Upper lobe of left lung (tissue), 6 donors: ENCODE measurements around the gene C2CD2L. TPM values are rescaled to one million over a fixed set of nuclear protein-coding genes. Genes with fewer than 3 reads are reported as not detected.

Experiments used
- ATAC-seq, 2 donors: fragments of 200-7000 bp; cut with Tn5 transposase; one replicate each; pipeline ENCODE4 v1.9.1; 2022; ENCODE audit warnings: mild to moderate bottlenecking in 2 of 2, moderate library complexity in 2 of 2; ENCODE audit not compliant: low FRiP score in 2 of 2
- DNase-seq, 2 donors: peaks; one replicate each; pipeline ENCODE4 v3.0.0-alpha.2; 2019 to 2020
- H3K27ac ChIP-seq, 4 donors: fragments of 200-600 bp; sonication (generic); one replicate each; pipeline ENCODE4 v1.5.1; 2016 to 2019
- H3K27me3 ChIP-seq, 4 donors: fragments of 200-600 bp; sonication (generic); one replicate each; pipeline ENCODE4 v1.5.1; 2017 to 2019
- H3K36me3 ChIP-seq, 4 donors: fragments of 200-600 bp; sonication (generic); one replicate each; pipeline ENCODE4 v1.5.1; 2016 to 2019
- H3K4me1 ChIP-seq, 4 donors: fragments of 200-600 bp; sonication (generic); one replicate each; pipeline ENCODE4 v1.5.1; 2018 to 2019
- H3K4me3 ChIP-seq, 4 donors: fragments of 200-600 bp; sonication (generic); one replicate each; pipeline ENCODE4 v1.5.1; 2017 to 2019; ENCODE audit warnings: mild to moderate bottlenecking in 2 of 4, moderate library complexity in 1 of 4
- H3K9me3 ChIP-seq, 4 donors: fragments of 200-600 bp; sonication (generic); one replicate each; pipeline ENCODE4 v1.5.1; 2018 to 2019
- CTCF ChIP-seq, 6 experiments: fragments of 450-650 bp in 4 of 6; fragments of 200-600 bp in 2 of 6; sonication (generic) in 2 of 6; IDR thresholded peaks; one replicate each; pipeline ENCODE4 v1.5.1; 2016 to 2019; ENCODE audit warnings: antibody characterized with exemption in 6 of 6
- EP300 ChIP-seq, 4 donors: sonication (generic); formaldehyde crosslinking; IDR thresholded peaks; one replicate each; pipeline ENCODE4 v1.5.1; 2017; ENCODE audit warnings: antibody characterized with exemption in 4 of 4, control low read depth in 2 of 4
- POLR2A ChIP-seq, 4 donors: fragments of 450-650 bp; IDR thresholded peaks; one replicate each; pipeline ENCODE4 v1.5.1; 2016 to 2017; ENCODE audit warnings: antibody characterized with exemption in 4 of 4, mild to moderate bottlenecking in 2 of 4
- POLR2AphosphoS5 ChIP-seq, 2 donors: sonication (generic); formaldehyde crosslinking; IDR thresholded peaks; one replicate each; pipeline ENCODE4 v1.5.1; 2017; ENCODE audit warnings: antibody characterized with exemption in 2 of 2
- WGBS, 2 donors: methylation state at CpG; one replicate each; pipeline ENCODE4 v1.1.5; 2017 to 2018; 5-methylcytosine and 5-hydroxymethylcytosine counted together
- total RNA-seq, 6 donors: library from RNA; depleted of rRNA in 4 of 6; stranded (reverse); fragments of >200 nt in 4 of 6; gene quantifications; one replicate each; pipeline versions ENCODE4 v1.1.0 to v1.2.1, GENCODE V29; 2016 to 2021
- donor health status: DM: no; HTN: no; CAD: no; lungs with moderate emphysema.
- donor health status: DM: no; HTN: yes; CAD: no; lungs with severe emphysema.

C2CD2L gene
- total RNA-seq, 6 donors from 2014 or later, result 13.0 to 26.2 (median 19.8) TPM

- Histone ChIP-seq H3K4me1 (peaks cover 28 to 46% (median 34%) of the 10 kb centered on the region in 4 donors), H3K27ac (no peak overlapping the region), H3K27me3 (no peaks in the 10 kb centered on the region), H3K36me3 (peaks cover 0 to 14% (median 0%) of the 10 kb centered on the region in 4 donors), H3K9me3 (no peaks in the 10 kb centered on the region), H3K4me3 (no peak overlapping the region)
- ATAC-seq (no peak), DNase-seq (no peak)
- TF ChIP-seq POLR2A (IDR thresholded peaks at IDR 0.05) (no peak), EP300 (IDR thresholded peaks at IDR 0.05) (no peak)
- 92 to 94% methylated on average over 9 of the region's 9 CpGs for WGBS, 2 donors
These were observed 18.7 kb upstream of the C2CD2L start for GRCh38 chr11:119088406-119088805.

DNA sequence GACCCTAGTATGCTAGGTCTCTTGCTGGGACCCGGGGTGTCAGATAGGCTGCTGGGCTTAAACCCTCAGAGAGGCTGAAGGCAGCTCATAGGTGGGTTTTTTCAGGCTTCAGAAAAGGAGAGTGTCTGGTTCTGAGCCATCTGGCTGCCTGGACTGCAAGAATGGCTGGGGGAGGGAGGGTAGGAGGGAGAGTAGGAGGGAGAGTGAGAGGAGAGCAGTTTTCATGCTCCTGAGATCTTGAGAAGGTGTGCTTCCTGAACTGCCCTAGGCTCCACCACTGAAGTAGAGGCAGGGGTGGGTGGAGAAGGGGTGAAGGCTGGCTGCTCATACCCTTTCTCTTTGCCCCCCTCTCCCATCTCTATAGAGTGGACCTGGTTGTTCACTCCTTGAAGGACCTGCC, 17.8 kb upstream of the C2CD2L start:
- WGBS, 2 donors, result 88 to 100% methylated on average over 1 of the region's 1 CpG
- no peak for ATAC-seq
- no peaks in the 10 kb centered on the region for H3K27me3 ChIP-seq
- no peak for DNase-seq
- H3K4me3 ChIP-seq, result no peak overlapping the region
- TF ChIP-seq EP300 (IDR thresholded peaks at IDR 0.05) (no peak), POLR2AphosphoS5 (IDR thresholded peaks at IDR 0.05) (no peak), POLR2A (IDR thresholded peaks at IDR 0.05) (no peak), CTCF (IDR thresholded peaks at IDR 0.05) (no peak)
- no peak overlapping the region for H3K27ac ChIP-seq
- H3K9me3 ChIP-seq, result no peaks in the 10 kb centered on the region
- H3K36me3 ChIP-seq, result peaks cover 0 to 14% (median 0%) of the 10 kb centered on the region in 4 donors
- H3K4me1 ChIP-seq, result peaks cover 33 to 52% (median 40%) of the 10 kb centered on the region in 4 donors

- peaks cover 29 to 40% (median 31%) of the 10 kb centered on the region in 4 donors for H3K4me1 ChIP-seq
- no peaks in the 10 kb centered on the region for H3K27me3 ChIP-seq
- H3K36me3 ChIP-seq, result peaks cover 0 to 14% (median 0%) of the 10 kb centered on the region in 4 donors
- H3K9me3 ChIP-seq, result no peaks in the 10 kb centered on the region
- no peak for TF ChIP-seq POLR2A (IDR thresholded peaks at IDR 0.05)
- no peak for DNase-seq
- H3K4me3 ChIP-seq, result no peak overlapping the region
- 78 to 86% methylated on average over 9 of the region's 9 CpGs for WGBS, 2 donors
- H3K27ac ChIP-seq, result no peak overlapping the region
- no peak for ATAC-seq
These were observed 16.0 kb upstream of the C2CD2L start for GRCh38 chr11:119091178-119091577.

GRCh38 chr11:119091966-119092879, 14.9 kb upstream of the C2CD2L start:
- no peaks in the 10 kb centered on the region for H3K27me3 ChIP-seq
- H3K36me3 ChIP-seq, result peaks cover 0 to 23% (median 1%) of the 10 kb centered on the region in 4 donors
- no peak for TF ChIP-seq POLR2AphosphoS5 (IDR thresholded peaks at IDR 0.05)
- TF ChIP-seq EP300 (IDR thresholded peaks at IDR 0.05), result no peak
- TF ChIP-seq CTCF (IDR thresholded peaks at IDR 0.05), result no peak
- TF ChIP-seq POLR2A (IDR thresholded peaks at IDR 0.05), result no peak
- H3K9me3 ChIP-seq, result no peaks in the 10 kb centered on the region
- 78 to 87% methylated on average over 9 to 13 of the region's 13 CpGs for WGBS, 2 donors
- DNase-seq, result peak in 1 of 2 donors; percentile 62
- ATAC-seq, result no peak
- no peak overlapping the region for H3K27ac ChIP-seq
- peak overlapping the region in 1 of 4 donors; percentile 98 for H3K4me3 ChIP-seq
- peaks cover 29 to 33% (median 31%) of the 10 kb centered on the region in 4 donors for H3K4me1 ChIP-seq

- H3K27me3 ChIP-seq, result no peaks in the 10 kb centered on the region
- no peak for ATAC-seq
- H3K4me3 ChIP-seq, result peak overlapping the region in 3 of 4 donors; percentile 68 to 98 (median 74)
These were observed 14.0 kb upstream of the C2CD2L start for GRCh38 chr11:119092880-119093842.

More at GRCh38 chr11:119092880-119093842, 14.0 kb upstream of the C2CD2L start:
- WGBS, 2 donors, result 52 to 64% methylated on average over 8 to 12 of the region's 12 CpGs
- no peak for DNase-seq
- H3K4me1 ChIP-seq, result peaks cover 24 to 26% (median 26%) of the 10 kb centered on the region in 4 donors
- no peaks in the 10 kb centered on the region for H3K9me3 ChIP-seq
- TF ChIP-seq POLR2A (IDR thresholded peaks at IDR 0.05), result no peak
- no peak for TF ChIP-seq CTCF (IDR thresholded peaks at IDR 0.05)
- TF ChIP-seq POLR2AphosphoS5 (IDR thresholded peaks at IDR 0.05), result no peak
- no peak for TF ChIP-seq EP300 (IDR thresholded peaks at IDR 0.05)
- peaks cover 3 to 32% (median 9%) of the 10 kb centered on the region in 4 donors for H3K36me3 ChIP-seq
- H3K27ac ChIP-seq, result peak overlapping the region in 2 of 4 donors; percentile 95 to 96
